ENCODE data around the gene PRSS50. TPM values are rescaled to one million over a fixed set of nuclear protein-coding genes. Genes with fewer than 3 reads are reported as not detected.
"Not testable (repeated sequence)": the region's sequence is repeated elsewhere in the genome, so short reads cannot be mapped to it uniquely, and the experiment has no call there.

PRSS50 gene
- total RNA-seq, 1 experiment from 2014 or later: not detected

DNA sequence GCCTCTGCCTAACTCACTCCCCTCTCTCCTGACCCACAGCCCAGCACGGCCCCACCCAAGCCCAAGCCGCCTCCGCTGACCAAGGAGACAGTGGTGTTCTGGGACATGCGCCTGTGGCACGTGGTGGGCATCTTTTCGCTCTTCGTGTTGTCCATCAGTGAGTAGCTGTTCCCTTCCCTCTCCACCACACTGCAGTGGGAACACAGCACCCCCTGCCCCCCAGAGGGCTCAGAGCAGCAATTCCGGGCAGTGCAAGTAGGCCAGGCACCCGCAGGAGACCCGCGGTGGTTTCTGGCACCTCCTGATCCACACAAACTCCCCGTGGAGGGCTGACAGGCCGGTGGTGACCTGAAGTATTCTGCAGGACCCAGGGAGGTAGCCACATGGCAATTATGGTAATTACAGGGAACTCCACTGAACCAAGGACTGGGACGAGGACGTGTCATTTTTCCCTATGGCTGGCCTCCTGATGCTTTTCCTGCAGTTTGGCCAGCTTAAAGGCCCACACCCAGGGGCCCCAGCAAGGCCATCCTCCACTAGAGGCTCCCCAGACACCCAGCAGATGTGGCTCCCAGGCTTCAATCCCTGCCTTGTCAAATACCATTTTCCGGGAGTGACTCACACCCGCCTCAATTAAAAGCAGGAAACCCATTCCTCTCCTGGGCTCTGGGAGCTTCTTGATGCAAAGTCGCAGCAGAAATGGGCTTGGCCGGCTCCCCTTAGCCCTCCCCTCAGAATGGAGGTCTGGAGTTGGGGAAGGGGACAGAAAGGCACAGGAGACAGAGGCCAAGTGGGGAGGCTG lies 11.7 kb downstream of the PRSS50 start:
- DNase-seq: peak; percentile 74
- intact Hi-C loops (cut with micrococcal nuclease; ENCODE audit: unreplicated experiment): loop anchor here (1.0 to 5.0 kb wide), 3 partner anchors 189 to 666 kb away; no protein-coding TSS in a partner anchor
- H3K36me3 Mint-ChIP-seq (ENCODE audit: insufficient read depth, unreplicated experiment): peaks cover 5% of the 10 kb centered on the region
- H3K27ac Mint-ChIP-seq (ENCODE audit: unreplicated experiment): peak overlapping the region; percentile 55
- peaks cover 17% of the 10 kb centered on the region for H3K4me1 Mint-ChIP-seq (ENCODE audit: low read depth, unreplicated experiment)
- peaks cover 15% of the 10 kb centered on the region for H3K27me3 Mint-ChIP-seq (ENCODE audit: unreplicated experiment)
- no TSS peak for BruUV-seq (replicated peaks)
- TF ChIP-seq, protein P1, sequence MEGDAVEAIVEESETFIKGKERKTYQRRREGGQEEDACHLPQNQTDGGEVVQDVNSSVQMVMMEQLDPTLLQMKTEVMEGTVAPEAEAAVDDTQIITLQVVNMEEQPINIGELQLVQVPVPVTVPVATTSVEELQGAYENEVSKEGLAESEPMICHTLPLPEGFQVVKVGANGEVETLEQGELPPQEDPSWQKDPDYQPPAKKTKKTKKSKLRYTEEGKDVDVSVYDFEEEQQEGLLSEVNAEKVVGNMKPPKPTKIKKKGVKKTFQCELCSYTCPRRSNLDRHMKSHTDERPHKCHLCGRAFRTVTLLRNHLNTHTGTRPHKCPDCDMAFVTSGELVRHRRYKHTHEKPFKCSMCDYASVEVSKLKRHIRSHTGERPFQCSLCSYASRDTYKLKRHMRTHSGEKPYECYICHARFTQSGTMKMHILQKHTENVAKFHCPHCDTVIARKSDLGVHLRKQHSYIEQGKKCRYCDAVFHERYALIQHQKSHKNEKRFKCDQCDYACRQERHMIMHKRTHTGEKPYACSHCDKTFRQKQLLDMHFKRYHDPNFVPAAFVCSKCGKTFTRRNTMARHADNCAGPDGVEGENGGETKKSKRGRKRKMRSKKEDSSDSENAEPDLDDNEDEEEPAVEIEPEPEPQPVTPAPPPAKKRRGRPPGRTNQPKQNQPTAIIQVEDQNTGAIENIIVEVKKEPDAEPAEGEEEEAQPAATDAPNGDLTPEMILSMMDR (IDR thresholded peaks at IDR 0.05; ENCODE audit: unreplicated experiment): no peak
- CTCF ChIA-PET: interaction anchor here (0.6 to 2.2 kb wide), 6 partner anchors 13 to 230 kb away, joined by 3 to 16 read pairs (median 3); no protein-coding TSS in a partner anchor
- H3K4me3 Mint-ChIP-seq (ENCODE audit: low read depth, unreplicated experiment): no peak overlapping the region
- no peaks in the 10 kb centered on the region for H3K9me3 Mint-ChIP-seq (ENCODE audit: low read depth, unreplicated experiment)

- peaks cover 5% of the 10 kb centered on the region for H3K36me3 Mint-ChIP-seq (ENCODE audit: insufficient read depth, unreplicated experiment)
- no peaks in the 10 kb centered on the region for H3K9me3 Mint-ChIP-seq (ENCODE audit: low read depth, unreplicated experiment)
- H3K27me3 Mint-ChIP-seq (ENCODE audit: unreplicated experiment): peaks cover 15% of the 10 kb centered on the region
- H3K4me1 Mint-ChIP-seq (ENCODE audit: low read depth, unreplicated experiment): peaks cover 17% of the 10 kb centered on the region
- TF ChIP-seq, protein P1 (IDR thresholded peaks at IDR 0.05; ENCODE audit: unreplicated experiment): peak; percentile 88
- BruUV-seq (replicated peaks): no TSS peak
- CTCF ChIA-PET: interaction anchor here (1.7 to 2.2 kb wide), 3 partner anchors 12 to 204 kb away, joined by 3 to 16 read pairs (median 7); no protein-coding TSS in a partner anchor
- intact Hi-C loops (cut with micrococcal nuclease; ENCODE audit: unreplicated experiment): loop anchor here (1.0 to 5.0 kb wide), 3 partner anchors 190 to 667 kb away; no protein-coding TSS in a partner anchor
- DNase-seq: peak; percentile 73
- no peak overlapping the region for H3K27ac Mint-ChIP-seq (ENCODE audit: unreplicated experiment)
- H3K4me3 Mint-ChIP-seq (ENCODE audit: low read depth, unreplicated experiment): no peak overlapping the region
Observed at GRCh38 chr3:46705022-46705530, 12.6 kb downstream of the PRSS50 start.

- BruUV-seq (replicated peaks); H3K4me3 Mint-ChIP-seq (ENCODE audit: low read depth, unreplicated experiment); H3K36me3 Mint-ChIP-seq (ENCODE audit: insufficient read depth, unreplicated experiment); CTCF ChIA-PET; H3K9me3 Mint-ChIP-seq (ENCODE audit: low read depth, unreplicated experiment); H3K27ac Mint-ChIP-seq (ENCODE audit: unreplicated experiment); DNase-seq; intact Hi-C loops (cut with micrococcal nuclease; ENCODE audit: unreplicated experiment): not testable (repeated sequence)
- peaks cover 15% of the 10 kb centered on the region for H3K27me3 Mint-ChIP-seq (ENCODE audit: unreplicated experiment)
- peaks cover 17% of the 10 kb centered on the region for H3K4me1 Mint-ChIP-seq (ENCODE audit: low read depth, unreplicated experiment)
Observed at GRCh38 chr3:46704346-46704745, 13.3 kb downstream of the PRSS50 start.

DNA sequence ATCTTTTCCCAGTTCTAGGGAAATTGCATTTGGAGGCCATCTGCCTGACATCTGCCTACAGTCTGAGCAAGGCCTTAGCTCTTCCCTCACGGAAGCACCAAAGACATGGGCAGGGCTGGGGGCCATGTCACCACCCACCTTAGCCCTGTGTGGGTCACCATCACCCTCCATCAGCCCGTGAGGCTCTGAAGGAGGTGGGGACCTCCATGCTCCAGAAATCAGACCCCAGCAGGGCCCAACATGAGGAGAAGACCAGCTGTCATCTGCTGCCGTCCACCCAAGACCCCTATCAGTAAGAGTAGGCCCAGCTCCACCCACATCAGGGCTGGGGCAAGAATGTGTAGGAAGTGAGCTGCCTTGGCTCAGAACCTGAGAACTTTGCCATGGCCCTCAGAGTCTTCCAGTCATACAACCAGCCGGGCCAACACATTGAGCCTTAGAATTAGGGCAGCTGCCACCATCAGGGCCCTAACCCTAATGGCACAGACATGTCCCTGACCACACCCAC lies 14.6 kb downstream of the PRSS50 start:
- Mint-ChIP-seq H3K4me3 (ENCODE audit: low read depth, unreplicated experiment) (no peak overlapping the region), H3K36me3 (ENCODE audit: insufficient read depth, unreplicated experiment) (peaks cover 5% of the 10 kb centered on the region), H3K9me3 (ENCODE audit: low read depth, unreplicated experiment) (no peaks in the 10 kb centered on the region), H3K27ac (ENCODE audit: unreplicated experiment) (no peak overlapping the region), H3K4me1 (ENCODE audit: low read depth, unreplicated experiment) (peaks cover 17% of the 10 kb centered on the region), H3K27me3 (ENCODE audit: unreplicated experiment) (peaks cover 15% of the 10 kb centered on the region)
- no TSS peak for BruUV-seq (replicated peaks)
- no peak for DNase-seq
- CTCF ChIA-PET: interaction anchor here (1.6 kb wide), 1 partner anchor 10 kb away, joined by 3 read pairs; the partner anchor contains the start of gene ALS2CL
- intact Hi-C loops (cut with micrococcal nuclease; ENCODE audit: unreplicated experiment): no loop called here
- TF ChIP-seq, protein P1 (IDR thresholded peaks at IDR 0.05; ENCODE audit: unreplicated experiment): no peak

Data from Calu3 (cell line).